GM23338 (cell line): ENCODE results near the gene FERMT3. TPM values are rescaled to one million over a fixed set of nuclear protein-coding genes. Genes with fewer than 3 reads are reported as not detected.

Source experiments
- ATAC-seq: fragments of 200-7000 bp; cut with Tn5 transposase; 3 replicates; pipeline ENCODE4 v1.9.1; 2020
- DNase-seq: peaks from one replicate; pipeline ENCODE4 v3.0.0-alpha.2; 2015; ENCODE audit warnings: low spot score
- H2AFZ ChIP-seq: fragments of 200-600 bp; sonication (generic); 2 replicates; pipeline ENCODE4 v1.8.0; 2016; ENCODE audit warnings: antibody characterized with exemption, mild to moderate bottlenecking, moderate library complexity
- H3F3A ChIP-seq: fragments of 200-600 bp; sonication (generic); replicated peaks from 2 replicates; pipeline ENCODE4 v1.8.0; 2017; ENCODE audit warnings: antibody characterized with exemption, mixed run types, low read depth
- H3K27ac ChIP-seq: fragments of 200-600 bp; sonication (generic); 2 replicates; pipeline ENCODE4 v1.6.1; 2016; ENCODE audit warnings: low read depth
- H3K27me3 ChIP-seq: fragments of 200-600 bp; sonication (generic); 2 replicates; pipeline ENCODE4 v1.8.0; 2016; ENCODE audit warnings: mild to moderate bottlenecking, mixed run types, moderate library complexity; ENCODE audit not compliant: insufficient read depth
- H3K36me3 ChIP-seq: fragments of 200-600 bp; sonication (generic); 2 replicates; pipeline ENCODE4 v1.8.0; 2016; ENCODE audit warnings: mild to moderate bottlenecking; ENCODE audit not compliant: insufficient read depth
- H3K4me1 ChIP-seq: fragments of 200-600 bp; sonication (generic); 2 replicates; pipeline ENCODE4 v1.8.0; 2016; ENCODE audit warnings: mild to moderate bottlenecking, moderate library complexity; ENCODE audit not compliant: insufficient read depth
- H3K4me2 ChIP-seq: fragments of 200-600 bp; sonication (generic); 2 replicates; pipeline ENCODE4 v1.7.1; 2017; ENCODE audit warnings: mixed run types
- H3K4me3 ChIP-seq: fragments of 200-600 bp; sonication (generic); 2 replicates; pipeline ENCODE4 v1.6.1; 2016; ENCODE audit warnings: mixed run types
- H3K79me2 ChIP-seq: fragments of 200-600 bp; sonication (generic); replicated peaks from 2 replicates; pipeline ENCODE4 v1.8.0; 2017; ENCODE audit warnings: mild to moderate bottlenecking; ENCODE audit not compliant: insufficient read depth
- H3K9me2 ChIP-seq: fragments of 200-600 bp; sonication (generic); 2 replicates; pipeline ENCODE4 v1.8.0; 2017; ENCODE audit not compliant: insufficient read depth
- H4K20me1 ChIP-seq: fragments of 200-600 bp; sonication (generic); replicated peaks from 2 replicates; pipeline ENCODE4 v1.8.0; 2017; ENCODE audit warnings: mild to moderate bottlenecking; ENCODE audit not compliant: insufficient read depth
- H3K27ac Mint-ChIP-seq: 2 replicates; pipeline ENCODE4 v1.8.0; 2020; ENCODE audit warnings: inconsistent platforms, mild to moderate bottlenecking, moderate library complexity, mixed read lengths
- H3K27me3 Mint-ChIP-seq: 3 replicates; pipeline ENCODE4 v1.8.0; 2022; ENCODE audit warnings: low read depth, mild to moderate bottlenecking, moderate library complexity, mixed read lengths, inconsistent platforms; ENCODE audit not compliant: insufficient read depth, poor library complexity
- H3K36me3 Mint-ChIP-seq: 3 replicates; pipeline ENCODE4 v1.8.0; 2021; ENCODE audit warnings: low read depth, mild to moderate bottlenecking, inconsistent platforms, moderate library complexity, mixed read lengths
- H3K4me1 Mint-ChIP-seq: 3 replicates; pipeline ENCODE4 v1.8.0; 2020; ENCODE audit warnings: mild to moderate bottlenecking, inconsistent platforms, mixed read lengths
- H3K4me3 Mint-ChIP-seq: 3 replicates; pipeline ENCODE4 v1.8.0; 2021; ENCODE audit warnings: moderate library complexity, mild to moderate bottlenecking, inconsistent platforms, mixed read lengths
- H3K9me3 Mint-ChIP-seq: 3 replicates; pipeline ENCODE4 v1.8.0; 2020; ENCODE audit warnings: moderate library complexity, mild to moderate bottlenecking, inconsistent platforms, mixed read lengths
- CREB1 ChIP-seq: fragments of 250-450 bp; sonication (Bioruptor Pico); IDR thresholded peaks from 2 replicates; pipeline ENCODE4 v1.5.0; 2020; ENCODE audit warnings: low read depth, mild to moderate bottlenecking, moderate library complexity
- CTCF ChIP-seq, 2 experiments: fragments of 200-600 bp in 1 of 2; sonication (generic) in 1 of 2; conservative IDR thresholded peaks; 2 replicates each; pipeline versions ENCODE4 v1.5.1 to v1.6.1; 2016 to 2017; ENCODE audit warnings: antibody characterized with exemption in 2 of 2, low read depth in 2 of 2, mild to moderate bottlenecking in 2 of 2, moderate library complexity in 1 of 2
- EZH2 ChIP-seq: fragments of 200-600 bp; sonication (generic); IDR thresholded peaks from one replicate; pipeline ENCODE4 v1.8.0; 2017; ENCODE audit warnings: antibody characterized with exemption, mild to moderate bottlenecking, low read depth; ENCODE audit not compliant: unreplicated experiment
- EZH2phosphoT487 ChIP-seq: fragments of 200-600 bp; sonication (generic); IDR thresholded peaks from one replicate; pipeline ENCODE4 v1.8.1; 2018; ENCODE audit warnings: antibody characterized with exemption; ENCODE audit not compliant: unreplicated experiment
- JUNB ChIP-seq: IDR thresholded peaks from one replicate; pipeline ENCODE4 v1.6.1; 2016; ENCODE audit warnings: antibody characterized with exemption; ENCODE audit not compliant: unreplicated experiment
- NANOG ChIP-seq: IDR thresholded peaks from 2 replicates; pipeline ENCODE4 v1.6.1; 2016; ENCODE audit warnings: antibody characterized with exemption, borderline replicate concordance
- POLR2AphosphoS5 ChIP-seq: IDR thresholded peaks from 2 replicates; pipeline ENCODE4 v1.6.1; 2016; ENCODE audit warnings: antibody characterized with exemption, low read depth
- STAT1 ChIP-seq: IDR thresholded peaks from one replicate; pipeline ENCODE4 v1.6.1; 2016; ENCODE audit warnings: antibody characterized with exemption; ENCODE audit not compliant: unreplicated experiment
- ZNF114 ChIP-seq: fragments of 250-450 bp; sonication (Bioruptor Pico); IDR thresholded peaks from 2 replicates; pipeline ENCODE4 v1.5.0; 2020; ENCODE audit warnings: mild to moderate bottlenecking, moderate library complexity
- ZNF331 ChIP-seq: fragments of 250-450 bp; sonication (Bioruptor Pico); IDR thresholded peaks from 2 replicates; pipeline ENCODE4 v1.5.0; 2020; ENCODE audit warnings: low read depth, mild to moderate bottlenecking, moderate library complexity
- polyA plus RNA-seq: library from polyadenylated mRNA; unstranded; fragments of >200 nt; fragmentation: Nextera tagmentation; extraction: Ambion mirVana; gene quantifications from 2 replicates; pipeline ENCODE4 v1.2.1, GENCODE V29; 2016
- total RNA-seq: library from RNA; depleted of rRNA; stranded (reverse); fragments of >200 nt; shearing (Covaris generic); gene quantifications from 2 replicates; pipeline ENCODE4 v1.2.3, GENCODE V29; 2014
- TF ChIP-seq, protein P1 (sequence below): IDR thresholded peaks from 2 replicates; pipeline ENCODE4 v1.6.1; 2016; ENCODE audit warnings: antibody characterized with exemption
- TF ChIP-seq, protein P2 (sequence below): IDR thresholded peaks from one replicate; pipeline ENCODE4 v1.6.1; 2018; ENCODE audit warnings: antibody characterized with exemption; ENCODE audit not compliant: unreplicated experiment

FERMT3 gene
- total and polyA plus RNA-seq, 2 experiments from 2014 or later = 1.5 to 1.6 TPM

DNA sequence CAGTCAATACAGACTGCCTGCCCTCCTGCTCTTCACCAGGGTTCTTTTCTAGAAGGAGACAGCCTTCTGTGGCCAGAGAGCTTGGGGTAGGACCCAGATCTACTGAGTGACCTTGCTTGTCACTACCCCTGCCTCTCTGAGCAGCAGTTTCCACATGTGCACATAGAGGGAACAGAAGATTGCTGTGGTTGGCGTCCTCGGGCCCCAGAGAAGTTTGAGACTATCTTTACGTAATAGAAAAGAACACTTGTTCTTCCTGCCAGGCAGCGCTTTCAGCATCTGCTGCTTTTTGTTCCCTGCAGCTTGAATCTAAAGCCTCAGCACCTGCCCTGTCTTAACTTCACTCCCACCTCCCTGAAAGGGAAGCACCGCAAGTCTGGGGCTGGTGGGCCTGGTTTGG, 32.5 kb downstream of the FERMT3 start:
- Histone ChIP-seq H3K27me3 (no peaks in the 10 kb centered on the region), H4K20me1 (no peaks in the 10 kb centered on the region; the same call in 1 of the 2 replicates), H3K4me1 (peaks cover 15% of the 10 kb centered on the region; the same call in 1 of the 2 replicates), H3K4me2 (no peak overlapping the region), H3K4me3 (no peak overlapping the region), H3F3A (peaks cover 33% of the 10 kb centered on the region), H3K79me2 (peaks cover 16% of the 10 kb centered on the region), H2AFZ (no peak overlapping the region), H3K9me2 (no peaks in the 10 kb centered on the region), H3K27ac (no peak overlapping the region), H3K36me3 (no peaks in the 10 kb centered on the region)
- H3K4me1 Mint-ChIP-seq = peaks cover 29% of the 10 kb centered on the region
- ATAC-seq = no peak
- no peaks in the 10 kb centered on the region for H3K9me3 Mint-ChIP-seq
- peaks cover 20% of the 10 kb centered on the region for H3K36me3 Mint-ChIP-seq
- peaks cover 30% of the 10 kb centered on the region for H3K27me3 Mint-ChIP-seq
- no peak overlapping the region; the same call in 1 of the 2 replicates for H3K27ac Mint-ChIP-seq
- no peak for DNase-seq
- TF ChIP-seq EZH2phosphoT487 = no peak
- no peak for TF ChIP-seq EZH2
- TF ChIP-seq ZNF114 (CRISPR knock-in tag) = no peak
- TF ChIP-seq ZNF331 (CRISPR knock-in tag) = no peak
- no peak for TF ChIP-seq CREB1 (CRISPR knock-in tag)
- no peak for TF ChIP-seq POLR2AphosphoS5
- peak overlapping the region; percentile 24; the same call in 1 of the 3 replicates for H3K4me3 Mint-ChIP-seq

DNA sequence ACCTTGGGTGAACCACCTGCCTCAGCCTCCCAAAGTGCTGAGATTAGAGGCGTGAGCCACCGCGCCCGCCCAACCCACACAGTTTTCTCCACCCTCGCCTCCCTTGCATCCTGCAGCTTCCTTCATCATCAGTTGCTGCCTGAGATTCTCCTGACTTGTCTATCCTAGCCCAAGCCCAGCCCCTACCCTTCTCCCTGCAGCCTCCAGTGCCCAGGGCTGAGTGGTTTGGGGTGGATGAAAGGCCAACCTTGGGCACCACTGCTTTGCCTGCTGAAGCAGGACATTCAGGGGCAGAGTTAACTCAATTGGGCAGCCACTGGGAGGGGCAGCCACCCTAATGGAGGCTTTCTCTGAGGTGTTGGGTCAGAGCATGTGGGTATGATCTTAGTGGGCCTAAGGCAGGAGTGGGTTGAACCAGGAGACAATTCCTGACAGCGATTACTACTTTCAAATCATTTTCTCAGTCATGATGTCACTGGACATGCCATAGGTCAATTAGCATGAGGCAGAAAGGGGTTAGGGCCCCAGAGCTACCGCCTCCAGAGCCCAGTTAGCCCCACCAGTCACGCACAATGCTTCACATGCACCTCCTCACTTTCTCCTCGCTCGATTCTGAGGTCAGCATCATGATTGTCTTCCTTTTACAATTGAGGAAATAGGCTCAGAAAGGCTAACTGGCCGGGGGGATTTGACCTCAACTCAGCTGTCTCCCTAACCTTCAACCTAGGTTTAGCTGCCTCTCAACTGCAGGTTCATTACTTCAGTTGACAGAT, 33.3 kb downstream of the FERMT3 start:
- no peaks in the 10 kb centered on the region for H3K36me3 ChIP-seq
- peaks cover 24% of the 10 kb centered on the region for H3K36me3 Mint-ChIP-seq
- peaks cover 17% of the 10 kb centered on the region; the same call in 1 of the 2 replicates for H3K4me1 ChIP-seq
- peak overlapping the region; percentile 97 for H3K4me3 ChIP-seq
- no peaks in the 10 kb centered on the region for H3K27me3 ChIP-seq
- H3F3A ChIP-seq = peaks cover 33% of the 10 kb centered on the region
- DNase-seq = no peak
- H3K79me2 ChIP-seq = peaks cover 16% of the 10 kb centered on the region
- H3K4me1 Mint-ChIP-seq = peaks cover 32% of the 10 kb centered on the region
- peak overlapping the region; percentile 92; the same call in 1 of the 2 replicates for H3K27ac ChIP-seq
- H2AFZ ChIP-seq = no peak overlapping the region
- no peaks in the 10 kb centered on the region; the same call in 1 of the 2 replicates for H4K20me1 ChIP-seq
- peak overlapping the region; percentile 96 for H3K4me2 ChIP-seq
- no peak for ATAC-seq
- peak overlapping the region; percentile 93 for H3K4me3 Mint-ChIP-seq
- no peaks in the 10 kb centered on the region for H3K9me2 ChIP-seq
- H3K27me3 Mint-ChIP-seq = peaks cover 30% of the 10 kb centered on the region
- H3K27ac Mint-ChIP-seq = peak overlapping the region; percentile 98
- no peaks in the 10 kb centered on the region for H3K9me3 Mint-ChIP-seq
- TF ChIP-seq NANOG = no peak
- no peak for TF ChIP-seq STAT1
- no peak for TF ChIP-seq EZH2phosphoT487
- TF ChIP-seq POLR2AphosphoS5 = no peak
- TF ChIP-seq, protein P1, sequence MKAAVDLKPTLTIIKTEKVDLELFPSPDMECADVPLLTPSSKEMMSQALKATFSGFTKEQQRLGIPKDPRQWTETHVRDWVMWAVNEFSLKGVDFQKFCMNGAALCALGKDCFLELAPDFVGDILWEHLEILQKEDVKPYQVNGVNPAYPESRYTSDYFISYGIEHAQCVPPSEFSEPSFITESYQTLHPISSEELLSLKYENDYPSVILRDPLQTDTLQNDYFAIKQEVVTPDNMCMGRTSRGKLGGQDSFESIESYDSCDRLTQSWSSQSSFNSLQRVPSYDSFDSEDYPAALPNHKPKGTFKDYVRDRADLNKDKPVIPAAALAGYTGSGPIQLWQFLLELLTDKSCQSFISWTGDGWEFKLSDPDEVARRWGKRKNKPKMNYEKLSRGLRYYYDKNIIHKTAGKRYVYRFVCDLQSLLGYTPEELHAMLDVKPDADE = no peak
- TF ChIP-seq, protein P2, sequence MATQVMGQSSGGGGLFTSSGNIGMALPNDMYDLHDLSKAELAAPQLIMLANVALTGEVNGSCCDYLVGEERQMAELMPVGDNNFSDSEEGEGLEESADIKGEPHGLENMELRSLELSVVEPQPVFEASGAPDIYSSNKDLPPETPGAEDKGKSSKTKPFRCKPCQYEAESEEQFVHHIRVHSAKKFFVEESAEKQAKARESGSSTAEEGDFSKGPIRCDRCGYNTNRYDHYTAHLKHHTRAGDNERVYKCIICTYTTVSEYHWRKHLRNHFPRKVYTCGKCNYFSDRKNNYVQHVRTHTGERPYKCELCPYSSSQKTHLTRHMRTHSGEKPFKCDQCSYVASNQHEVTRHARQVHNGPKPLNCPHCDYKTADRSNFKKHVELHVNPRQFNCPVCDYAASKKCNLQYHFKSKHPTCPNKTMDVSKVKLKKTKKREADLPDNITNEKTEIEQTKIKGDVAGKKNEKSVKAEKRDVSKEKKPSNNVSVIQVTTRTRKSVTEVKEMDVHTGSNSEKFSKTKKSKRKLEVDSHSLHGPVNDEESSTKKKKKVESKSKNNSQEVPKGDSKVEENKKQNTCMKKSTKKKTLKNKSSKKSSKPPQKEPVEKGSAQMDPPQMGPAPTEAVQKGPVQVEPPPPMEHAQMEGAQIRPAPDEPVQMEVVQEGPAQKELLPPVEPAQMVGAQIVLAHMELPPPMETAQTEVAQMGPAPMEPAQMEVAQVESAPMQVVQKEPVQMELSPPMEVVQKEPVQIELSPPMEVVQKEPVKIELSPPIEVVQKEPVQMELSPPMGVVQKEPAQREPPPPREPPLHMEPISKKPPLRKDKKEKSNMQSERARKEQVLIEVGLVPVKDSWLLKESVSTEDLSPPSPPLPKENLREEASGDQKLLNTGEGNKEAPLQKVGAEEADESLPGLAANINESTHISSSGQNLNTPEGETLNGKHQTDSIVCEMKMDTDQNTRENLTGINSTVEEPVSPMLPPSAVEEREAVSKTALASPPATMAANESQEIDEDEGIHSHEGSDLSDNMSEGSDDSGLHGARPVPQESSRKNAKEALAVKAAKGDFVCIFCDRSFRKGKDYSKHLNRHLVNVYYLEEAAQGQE = no peak
- no peak for TF ChIP-seq EZH2
- TF ChIP-seq ZNF331 (CRISPR knock-in tag) = no peak
- TF ChIP-seq ZNF114 (CRISPR knock-in tag) = no peak
- no peak for TF ChIP-seq CREB1 (CRISPR knock-in tag)
- TF ChIP-seq CTCF (conservative IDR thresholded peaks at IDR 0.05; ENCODE audit: low read depth in 2 of 2) = no peak
- TF ChIP-seq JUNB = no peak
